RPMI7951 (cell line): ENCODE results near the gene KCNH3. TPM values are rescaled to one million over a fixed set of nuclear protein-coding genes. Genes with fewer than 3 reads are reported as not detected.
"Not testable (repeated sequence)": the region's sequence is repeated elsewhere in the genome, so short reads cannot be mapped to it uniquely, and the experiment has no call there.

Experiments used
- DNase-seq: peaks from one replicate; pipeline ENCODE4 v3.0.0-alpha.2; 2012; ENCODE audit warnings: low read depth
- total RNA-seq: library from RNA; depleted of rRNA; stranded (reverse); fragments of >200 nt; shearing (Covaris generic); gene quantifications from 2 replicates; pipeline ENCODE4 v1.2.3, GENCODE V29; 2014; rRNA removed

The KCNH3 gene
- total RNA-seq, 1 experiment from 2014 or later, result 0.24 TPM

- DNase-seq, result no peak
These were observed 46.9 kb downstream of the KCNH3 start for GRCh38 chr12:49585477-49586459.

GRCh38 chr12:49587174-49587908 lies 48.5 kb downstream of the KCNH3 start:
- no peak for DNase-seq

- no peak for DNase-seq
These were observed 49.5 kb downstream of the KCNH3 start for GRCh38 chr12:49588281-49588680.

- no peak for DNase-seq
These were observed 50.1 kb downstream of the KCNH3 start for GRCh38 chr12:49588721-49589516.

- DNase-seq, result no peak
These were observed 59.7 kb downstream of the KCNH3 start for GRCh38 chr12:49598527-49598926.

GRCh38 chr12:49599961-49600360 lies 61.1 kb downstream of the KCNH3 start:
- no peak for DNase-seq

GRCh38 chr12:49603721-49604120 lies 64.9 kb downstream of the KCNH3 start:
- no peak for DNase-seq

GRCh38 chr12:49604856-49605255 lies 66.0 kb downstream of the KCNH3 start:
- DNase-seq, result no peak

- not testable (repeated sequence) for DNase-seq
These were observed 66.7 kb downstream of the KCNH3 start, which contains the start of gene FAM186B for GRCh38 chr12:49605539-49605938. FAM186B (minus strand) TSS chr12:49605639; CDS start chr12:49605477, 162 bp downstream.

Other genes with a start within 250 kb of the KCNH3 start
- 0.12 TPM in 1 of 2 replicates, not detected in the other for gene PRPH, start 243.9 kb upstream of the KCNH3 start, total RNA-seq
- 49.3 and 59.5 TPM in 2 replicates for gene TROAP, start 215.8 kb upstream of the KCNH3 start, total RNA-seq
- 1.7 and 3.3 TPM in 2 replicates for gene C1QL4, start 201.8 kb upstream of the KCNH3 start, total RNA-seq
- gene DNAJC22, start 192.1 kb upstream of the KCNH3 start, total RNA-seq, result 7.9 and 10.4 TPM in 2 replicates
- 14.8 and 17.7 TPM in 2 replicates for gene SPATS2, start 171.6 kb upstream of the KCNH3 start, total RNA-seq
- 70.5 and 73.7 TPM in 2 replicates for gene MCRS1, start 29.1 kb downstream of the KCNH3 start, total RNA-seq
- gene FAM186B, start 66.6 kb downstream of the KCNH3 start, total RNA-seq, result 0.29 TPM in 1 of 2 replicates, not detected in the other
- 4.0 and 6.6 TPM in 2 replicates for gene PRPF40B, start 84.5 kb downstream of the KCNH3 start, total RNA-seq
- 24.4 and 28.0 TPM in 2 replicates for gene FMNL3, start 168.4 kb downstream of the KCNH3 start, total RNA-seq
- gene TMBIM6, start 202.5 kb downstream of the KCNH3 start, total RNA-seq, result 653 and 692 TPM in 2 replicates